K562 (cell line): ENCODE measurements around the gene F2RL2. TPM values are rescaled to one million over a fixed set of nuclear protein-coding genes. Genes with fewer than 3 reads are reported as not detected.

Experiments used
- ATAC-seq: fragments of 200-7000 bp; cut with Tn5 transposase; 3 replicates; pipeline ENCODE4 v1.9.1; 2020; ENCODE audit warnings: moderate library complexity
- BruUV-seq: library from RNA; stranded (reverse); fragments of 400-500 nt; replicated peaks from 2 replicates; lab custom pipeline; 2021; lab: Mats Ljungman, UMichigan
- CTCF ChIA-PET: fragments of 300-600 bp; formaldehyde crosslinking; extraction: SDS; loops from one replicate; lab custom pipeline; 2021; ENCODE audit warnings: low intra/inter-chr PET ratio; lab: Yijun Ruan, JAX
- POLR2A ChIA-PET: fragments of 300-600, 350-650 bp; sonication (Branson Sonifier 250); formaldehyde crosslinking; extraction: SDS; loops from one replicate; lab custom pipeline; 2021; ENCODE audit warnings: antibody characterized with exemption, inconsistent platforms; lab: Yijun Ruan, JAX
- DNase-seq, 4 experiments: peaks; one replicate each; pipeline versions ENCODE4 v3.0.0 to v3.0.0-alpha.2; 2011 to 2018; ENCODE audit warnings: low spot score in 3 of 4, mixed read lengths in 3 of 4; ENCODE audit errors: extremely low read depth in 1 of 4
- FAIRE-seq: peaks from 2 replicates; lab custom pipeline; 2011; peaks lifted over from hg19 to GRCh38; lab: Jason Lieb, UNC
- H2AFZ ChIP-seq: 2 replicates; pipeline ENCODE4 v1.6.0; 2011; ENCODE audit warnings: low read depth, low read length, control low read depth, inconsistent platforms
- H3K27ac ChIP-seq: fragments of 200-600 bp; 3 replicates; pipeline ENCODE4 v1.8.0; 2011; ENCODE audit warnings: low read depth, mild to moderate bottlenecking, control low read depth, inconsistent platforms, low read length, moderate library complexity, mixed read lengths; ENCODE audit errors: extremely low read depth
- H3K27me3 ChIP-seq, 2 experiments: fragments of 300-600 bp in 1 of 2; 2 replicates in 1 of 2; 3 replicates in 1 of 2; pipeline versions ENCODE4 v1.6.0 to v1.8.0; 2011; ENCODE audit warnings: inconsistent platforms in 2 of 2, low read length in 2 of 2, mild to moderate bottlenecking in 1 of 2, mixed read lengths in 1 of 2, moderate library complexity in 1 of 2; ENCODE audit not compliant: control insufficient read depth in 2 of 2, insufficient read depth in 2 of 2
- H3K36me3 ChIP-seq: fragments of 300-600 bp; 3 replicates; pipeline ENCODE4 v1.8.0; 2011; ENCODE audit warnings: mild to moderate bottlenecking, low read length, inconsistent platforms; ENCODE audit not compliant: control insufficient read depth, insufficient read depth
- H3K4me1 ChIP-seq, 2 experiments: fragments of 200-600 bp in 1 of 2; replicated peaks in 1 of 2; 2 replicates in 1 of 2; 3 replicates in 1 of 2; pipeline versions ENCODE4 v1.5.1 to v1.8.0; 2011; ENCODE audit warnings: inconsistent platforms in 2 of 2, low read length in 2 of 2, mild to moderate bottlenecking in 1 of 2, mixed read lengths in 1 of 2, moderate library complexity in 1 of 2; ENCODE audit not compliant: control insufficient read depth in 2 of 2, insufficient read depth in 2 of 2
- H3K4me2 ChIP-seq: 2 replicates; pipeline ENCODE4 v1.6.1; 2011; ENCODE audit warnings: low read length, control low read depth, inconsistent platforms, mixed read lengths; ENCODE audit not compliant: insufficient read depth
- H3K4me3 ChIP-seq: fragments of 200-600 bp; sonication (generic), shearing (Covaris generic); 2 replicates; pipeline ENCODE4 v1.5.1; 2016; ENCODE audit warnings: control low read depth, inconsistent platforms
- H3K79me2 ChIP-seq: fragments of 200-600 bp; 3 replicates; pipeline ENCODE4 v1.8.0; 2011; ENCODE audit warnings: low read length, inconsistent platforms; ENCODE audit not compliant: control insufficient read depth, insufficient read depth
- H3K9ac ChIP-seq, 2 experiments: 2 replicates each; pipeline versions ENCODE4 v1.6.0 to v1.6.1; 2011; ENCODE audit warnings: low read depth in 2 of 2, low read length in 2 of 2, control low read depth in 1 of 2, inconsistent platforms in 1 of 2, mild to moderate bottlenecking in 1 of 2, mixed read lengths in 1 of 2; ENCODE audit not compliant: insufficient read depth in 1 of 2
- H3K9me1 ChIP-seq: one replicate; pipeline ENCODE4 v1.6.0; 2011; ENCODE audit warnings: inconsistent platforms, mild to moderate bottlenecking, low read length, moderate library complexity; ENCODE audit not compliant: control insufficient read depth, insufficient read depth
- H3K9me3 ChIP-seq: replicated peaks from 2 replicates; pipeline ENCODE4 v1.5.1; 2011; ENCODE audit warnings: low read depth, low read length, inconsistent platforms; ENCODE audit not compliant: control insufficient read depth, insufficient read depth
- H4K20me1 ChIP-seq: replicated peaks from 2 replicates; pipeline ENCODE4 v1.6.1; 2011; ENCODE audit warnings: low read length, inconsistent platforms, mixed read lengths; ENCODE audit not compliant: control insufficient read depth, insufficient read depth
- BCOR ChIP-seq: fragments of 450-650 bp; IDR thresholded peaks from 2 replicates; pipeline ENCODE4 v1.6.1; 2016
- CBFA2T2 ChIP-seq: fragments of 450-650 bp; conservative IDR thresholded peaks from 2 replicates; pipeline ENCODE4 v1.6.1; 2017; ENCODE audit warnings: mild to moderate bottlenecking
- CTBP1 ChIP-seq: fragments of 450-650 bp; IDR thresholded peaks from 2 replicates; pipeline ENCODE4 v1.6.1; 2016; ENCODE audit warnings: borderline replicate concordance
- DNMT1 ChIP-seq: fragments of 450-650 bp; IDR thresholded peaks from 2 replicates; pipeline ENCODE4 v1.6.1; 2016; ENCODE audit warnings: antibody characterized with exemption, mild to moderate bottlenecking
- DPF2 ChIP-seq: fragments of 450-650 bp; IDR thresholded peaks from 2 replicates; pipeline ENCODE4 v1.6.1; 2016
- ETV6 ChIP-seq, 3 experiments: fragments of 150-350 bp in 1 of 3; sonication (generic) in 1 of 3; formaldehyde crosslinking in 1 of 3; IDR thresholded peaks; 2 replicates each; pipeline versions ENCODE4 v1.6.1 to v1.8.0; 2014 to 2022; ENCODE audit warnings: borderline replicate concordance in 2 of 3, low read depth in 2 of 3, antibody characterized with exemption in 1 of 3, low read length in 1 of 3, mild to moderate bottlenecking in 1 of 3, missing genetic modification reagents in 1 of 3
- KLF16 ChIP-seq: IDR thresholded peaks from 2 replicates; pipeline ENCODE4 v1.6.1; 2016; ENCODE audit warnings: antibody characterized with exemption
- MYNN ChIP-seq, 2 experiments: sonication (generic); formaldehyde crosslinking in 1 of 2; IDR thresholded peaks; 2 replicates each; pipeline versions ENCODE4 v1.5.0 to v1.6.1; 2016 to 2020; ENCODE audit warnings: antibody characterized with exemption in 1 of 2, missing genetic modification reagents in 1 of 2
- NCOR1 ChIP-seq: fragments of 450-650 bp; IDR thresholded peaks from 2 replicates; pipeline ENCODE4 v1.6.1; 2016; ENCODE audit warnings: mild to moderate bottlenecking, moderate library complexity
- PML ChIP-seq: IDR thresholded peaks from 2 replicates; pipeline ENCODE4 v1.6.1; 2012; ENCODE audit warnings: low read length, inconsistent platforms
- POLR2G ChIP-seq: fragments of 200-400 bp; formaldehyde crosslinking; IDR thresholded peaks from 2 replicates; pipeline ENCODE4 v1.6.1; 2017; ENCODE audit warnings: low read depth, mild to moderate bottlenecking, antibody characterized with exemption, low read length, moderate library complexity
- RBM39 ChIP-seq: fragments of 200-400 bp; formaldehyde crosslinking; optimal IDR thresholded peaks from 2 replicates; pipeline ENCODE3; 2018; ENCODE audit warnings: low read depth, low read length
- SMARCA4 ChIP-seq: fragments of 450-650 bp; IDR thresholded peaks from 2 replicates; pipeline ENCODE4 v1.6.1; 2016
- SOX6 ChIP-seq: fragments of 450-650 bp; IDR thresholded peaks from 2 replicates; pipeline ENCODE4 v1.6.1; 2014; ENCODE audit warnings: mild to moderate bottlenecking
- TCF3 ChIP-seq: sonication (generic); formaldehyde crosslinking; IDR thresholded peaks from 2 replicates; pipeline ENCODE4 v1.4.0; 2020; ENCODE audit warnings: mild to moderate bottlenecking, missing genetic modification reagents
- ZNF274 ChIP-seq: IDR thresholded peaks from 2 replicates; pipeline ENCODE4 v1.6.1; 2011; ENCODE audit warnings: low read depth, mild to moderate bottlenecking, low read length, moderate library complexity, borderline replicate concordance
- ZNF408 ChIP-seq: fragments of 250-450 bp; sonication (Bioruptor Pico); IDR thresholded peaks from 2 replicates; pipeline ENCODE4 v1.4.0; 2020; ENCODE audit warnings: low read depth, mild to moderate bottlenecking, moderate library complexity
- WGBS: fragments of 100-300 bp; shearing (Covaris generic); methylation state at CpG from one replicate; pipeline ENCODE4 v1.1.6; 2016; ENCODE audit warnings: low coverage, mixed read lengths; ENCODE audit not compliant: insufficient coverage; ENCODE audit errors: missing lambda C conversion rate; 5-methylcytosine and 5-hydroxymethylcytosine counted together
- in situ Hi-C: fragments of 300-500 bp; cut with MboI; formaldehyde crosslinking; loops from 4 replicates; pipeline ENCODE4 v1.15.0; 2018; ENCODE audit warnings: inconsistent platforms, mixed read lengths
- intact Hi-C: fragments of 100-400 bp; cut with micrococcal nuclease; formaldehyde crosslinking; loops from 2 replicates; pipeline ENCODE4 v1.14.2; 2022
- polyA plus RNA-seq, 8 experiments: library from polyadenylated mRNA; depleted of rRNA in 4 of 8; stranded (reverse) in 5 of 8; unstranded in 3 of 8; fragments of >200 nt; fragmentation: Nextera tagmentation in 2 of 8; fragmentation: Illumina TruSeq in 1 of 8; extraction: Ambion mirVana in 2 of 8; extraction: Trizol in 1 of 8; gene quantifications; 2 replicates each; pipeline versions ENCODE4 v1.2.1 to v1.2.3, GENCODE V29; 2011 to 2014; ENCODE audit warnings: inconsistent platforms in 1 of 8, missing spikeins in 1 of 8
- total RNA-seq, 7 experiments: library from RNA; depleted of rRNA in 6 of 7; stranded (reverse); fragments of >200 nt in 6 of 7; fragmentation: Illumina TruSeq in 2 of 7; extraction: Trizol in 2 of 7; gene quantifications; 2 replicates each; pipeline versions ENCODE4 v1.2.1 to v1.2.3, GENCODE V29; 2011 to 2021; ENCODE audit warnings: low replicate concordance in 1 of 7
- TF ChIP-seq, protein P1 (sequence below): fragments of 450-650 bp; IDR thresholded peaks from 2 replicates; pipeline ENCODE4 v1.7.0; 2016; ENCODE audit warnings: borderline replicate concordance
- TF ChIP-seq, protein P2 (sequence below), 2 experiments: fragments of 450-650 bp in 1 of 2; sonication (generic) in 1 of 2; formaldehyde crosslinking in 1 of 2; IDR thresholded peaks in 1 of 2; conservative IDR thresholded peaks in 1 of 2; 2 replicates each; pipeline versions ENCODE4 v1.6.1 to v1.8.1; 2016 to 2023; ENCODE audit warnings: mild to moderate bottlenecking in 2 of 2, moderate library complexity in 2 of 2, inconsistent platforms in 1 of 2, missing genetic modification reagents in 1 of 2

Gene F2RL2
- total and polyA plus RNA-seq, 9 of the 15 experiments (the other 6 are each of a cell fraction or from before 2014, with no cell fraction given), result 0.03 to 0.12 (median 0.06) TPM; not detected in 3

DNA sequence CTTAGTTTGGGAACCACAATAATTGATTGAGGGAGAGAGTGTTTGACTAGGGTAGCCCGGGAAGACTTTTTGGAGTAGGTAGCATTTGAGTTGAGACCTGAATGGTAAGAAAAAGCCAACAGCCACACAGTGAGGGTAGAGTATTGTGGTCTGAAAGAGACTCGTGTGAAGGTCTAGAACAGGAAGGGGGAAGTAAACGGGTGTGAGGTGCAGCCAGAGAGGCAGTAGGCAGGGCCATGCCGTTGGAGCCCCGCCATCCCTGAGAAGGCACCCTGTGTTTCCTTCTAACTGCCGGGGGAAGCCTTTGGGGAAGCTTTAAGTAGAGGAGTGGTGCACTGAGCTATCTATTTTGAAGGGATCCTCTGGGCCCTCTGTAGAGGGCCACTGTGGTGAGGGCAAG lies 3.5 kb upstream of the F2RL2 start (continued):
- TF ChIP-seq, protein P1, sequence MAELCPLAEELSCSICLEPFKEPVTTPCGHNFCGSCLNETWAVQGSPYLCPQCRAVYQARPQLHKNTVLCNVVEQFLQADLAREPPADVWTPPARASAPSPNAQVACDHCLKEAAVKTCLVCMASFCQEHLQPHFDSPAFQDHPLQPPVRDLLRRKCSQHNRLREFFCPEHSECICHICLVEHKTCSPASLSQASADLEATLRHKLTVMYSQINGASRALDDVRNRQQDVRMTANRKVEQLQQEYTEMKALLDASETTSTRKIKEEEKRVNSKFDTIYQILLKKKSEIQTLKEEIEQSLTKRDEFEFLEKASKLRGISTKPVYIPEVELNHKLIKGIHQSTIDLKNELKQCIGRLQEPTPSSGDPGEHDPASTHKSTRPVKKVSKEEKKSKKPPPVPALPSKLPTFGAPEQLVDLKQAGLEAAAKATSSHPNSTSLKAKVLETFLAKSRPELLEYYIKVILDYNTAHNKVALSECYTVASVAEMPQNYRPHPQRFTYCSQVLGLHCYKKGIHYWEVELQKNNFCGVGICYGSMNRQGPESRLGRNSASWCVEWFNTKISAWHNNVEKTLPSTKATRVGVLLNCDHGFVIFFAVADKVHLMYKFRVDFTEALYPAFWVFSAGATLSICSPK, result no peak
- TF ChIP-seq ZNF274, result no peak

DNA sequence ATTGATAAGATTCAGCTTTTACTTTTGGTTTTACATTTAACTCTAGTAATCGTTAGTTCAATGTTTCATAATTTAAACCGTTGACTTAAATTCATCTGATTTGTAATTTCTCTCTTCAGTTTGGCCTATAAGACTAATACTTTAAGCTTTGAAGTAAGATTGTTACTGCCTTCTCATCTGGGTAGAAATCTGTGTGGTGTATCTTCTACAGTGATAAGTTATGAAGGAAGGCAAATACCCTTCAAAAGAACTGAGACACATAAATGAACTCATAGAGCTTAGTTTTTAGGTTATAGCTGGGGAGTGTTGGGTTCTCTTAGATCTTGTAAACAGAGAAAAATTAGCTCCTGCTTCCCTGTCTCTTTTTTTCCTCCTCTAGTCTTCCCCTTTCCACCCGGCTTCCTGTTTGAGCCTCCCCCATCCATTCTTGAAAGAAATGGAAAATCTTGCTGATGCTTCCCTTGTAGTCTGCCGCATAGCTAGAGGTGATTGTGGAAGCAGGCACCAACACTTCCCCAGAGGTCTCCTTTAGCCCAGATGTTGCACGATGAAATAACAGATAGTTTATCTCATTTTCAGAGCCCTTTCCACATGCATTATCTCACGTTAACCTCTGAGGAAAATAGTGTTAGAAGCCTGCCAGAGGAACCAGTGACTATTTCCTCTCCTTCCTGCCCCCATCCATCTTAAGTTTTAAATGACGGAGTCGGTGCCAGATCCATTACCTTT lies 2.0 kb upstream of the F2RL2 start:
- in situ Hi-C loops, result no loop called here
- H3K9me3 ChIP-seq, result no peaks in the 10 kb centered on the region
- POLR2A ChIA-PET, result interaction anchor here (1.0 kb wide), 1 partner anchor 10 kb away, joined by 5 read pairs; no protein-coding TSS in a partner anchor
- no peaks in the 10 kb centered on the region for H3K36me3 ChIP-seq
- no peaks in the 10 kb centered on the region for H3K27me3 ChIP-seq
- H3K9ac ChIP-seq, result no peak overlapping the region
- H3K4me1 ChIP-seq, result peaks cover 0 to 13% of the 10 kb centered on the region in 2 experiments; a peak in 3 of 5 replicates
- no peaks in the 10 kb centered on the region for H3K79me2 ChIP-seq
- H3K4me3 ChIP-seq, result no peak overlapping the region
- BruUV-seq, result no TSS peak
- intact Hi-C loops, result no loop called here
- H3K4me2 ChIP-seq, result no peak overlapping the region
- FAIRE-seq (no peak), DNase-seq (peak in 2 of 4 experiments; percentile 34 to 62), ATAC-seq (peak; percentile 70)
- WGBS, result 26% methylated on average over 7 of the region's 8 CpGs
- H2AFZ ChIP-seq, result no peak overlapping the region; the same call in 1 of the 2 replicates
- H3K27ac ChIP-seq, result peak overlapping the region; percentile 7; the same call in 2 of the 3 replicates
- CTCF ChIA-PET, result no interaction called here
- no peaks in the 10 kb centered on the region for H4K20me1 ChIP-seq
- no peaks in the 10 kb centered on the region for H3K9me1 ChIP-seq
- peak in 1 of 2 experiments; percentile 52; a peak in 1 of 4 replicates for TF ChIP-seq ETV6 (IDR thresholded peaks at IDR 0.05; ENCODE audit: borderline replicate concordance in 1 of 2, low read depth in 2 of 2, low read length in 1 of 2)
- TF ChIP-seq ETV6 (CRISPR knock-in tag; IDR thresholded peaks at IDR 0.05; ENCODE audit: borderline replicate concordance), result no peak
- TF ChIP-seq CTBP1, result peak; percentile 41; the same call in 1 of the 2 replicates
- peak; percentile 73 for TF ChIP-seq TCF3 (CRISPR knock-in tag)
- TF ChIP-seq NCOR1, result peak; percentile 43; the same call in 1 of the 2 replicates
- peak; percentile 75 for TF ChIP-seq CBFA2T2
- TF ChIP-seq, protein P2, sequence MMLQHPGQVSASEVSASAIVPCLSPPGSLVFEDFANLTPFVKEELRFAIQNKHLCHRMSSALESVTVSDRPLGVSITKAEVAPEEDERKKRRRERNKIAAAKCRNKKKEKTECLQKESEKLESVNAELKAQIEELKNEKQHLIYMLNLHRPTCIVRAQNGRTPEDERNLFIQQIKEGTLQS (IDR thresholded peaks at IDR 0.05), result no peak
- TF ChIP-seq, protein P2 (CRISPR knock-in tag; conservative IDR thresholded peaks at IDR 0.05), result no peak
- no peak for TF ChIP-seq DNMT1
- TF ChIP-seq KLF16, result 0 out of 2 replicates have a peak, but pooled peaks have one; percentile 30
- no peak for TF ChIP-seq RBM39
- 0 out of 2 replicates have a peak, but pooled peaks have one; percentile 38 for TF ChIP-seq SMARCA4
- TF ChIP-seq ZNF408, result no peak
- TF ChIP-seq MYNN (IDR thresholded peaks at IDR 0.05), result no peak
- no peak for TF ChIP-seq MYNN (CRISPR knock-in tag; IDR thresholded peaks at IDR 0.05)
- TF ChIP-seq POLR2G, result no peak
- TF ChIP-seq SOX6, result 0 out of 2 replicates have a peak, but pooled peaks have one; percentile 11
- peak; percentile 46; the same call in 1 of the 2 replicates for TF ChIP-seq DPF2
- TF ChIP-seq BCOR, result no peak
- TF ChIP-seq PML, result no peak
